ENCODE results near the gene TRIO. TPM values are rescaled to one million over a fixed set of nuclear protein-coding genes. Genes with fewer than 3 reads are reported as not detected.
"Not testable (repeated sequence)": the region's sequence is repeated elsewhere in the genome, so short reads cannot be mapped to it uniquely, and the experiment has no call there.

The TRIO gene
- polyA plus RNA-seq, 3 donors = 104 to 124 (median 116) TPM

- no peak for DNase-seq (ENCODE audit: extremely low read depth in 1 of 11, low read depth in 9 of 11, low spot score in 4 of 11)
These were observed 226.6 kb downstream of the TRIO start for GRCh38 chr5:14369780-14370179.

- no peak for DNase-seq (ENCODE audit: extremely low read depth in 1 of 11, low read depth in 9 of 11, low spot score in 4 of 11)
These were observed 227.2 kb downstream of the TRIO start for GRCh38 chr5:14370386-14370785.

- no peak for DNase-seq (ENCODE audit: extremely low read depth in 1 of 11, low read depth in 9 of 11, low spot score in 4 of 11)
These were observed 230.5 kb downstream of the TRIO start for GRCh38 chr5:14373685-14374084.

GRCh38 chr5:14374100-14374499 is 231.0 kb downstream of the TRIO start:
- DNase-seq (ENCODE audit: extremely low read depth in 1 of 11, low read depth in 9 of 11, low spot score in 4 of 11) = peak in 2 of 11 donors; percentile 23 to 24

- no peak for DNase-seq (ENCODE audit: extremely low read depth in 1 of 11, low read depth in 9 of 11, low spot score in 4 of 11)
These were observed 233.6 kb downstream of the TRIO start for GRCh38 chr5:14376789-14377188.

- no peak for DNase-seq (ENCODE audit: extremely low read depth in 1 of 11, low read depth in 9 of 11, low spot score in 4 of 11)
These were observed 236.8 kb downstream of the TRIO start for GRCh38 chr5:14379739-14380497.

GRCh38 chr5:14380712-14381111 is 237.6 kb downstream of the TRIO start:
- DNase-seq (ENCODE audit: extremely low read depth in 1 of 11, low read depth in 9 of 11, low spot score in 4 of 11) = no peak

- DNase-seq (ENCODE audit: extremely low read depth in 1 of 11, low read depth in 9 of 11, low spot score in 4 of 11) = no peak
These were observed 239.5 kb downstream of the TRIO start for GRCh38 chr5:14382640-14383039.

GRCh38 chr5:14383923-14384322 is 240.8 kb downstream of the TRIO start:
- no peak for DNase-seq (ENCODE audit: extremely low read depth in 1 of 11, low read depth in 9 of 11, low spot score in 4 of 11)

GRCh38 chr5:14385019-14385418 is 241.9 kb downstream of the TRIO start:
- no peak for DNase-seq (ENCODE audit: extremely low read depth in 1 of 11, low read depth in 9 of 11, low spot score in 4 of 11)

GRCh38 chr5:14386884-14387624 is 243.9 kb downstream of the TRIO start:
- no peak for DNase-seq (ENCODE audit: extremely low read depth in 1 of 11, low read depth in 9 of 11, low spot score in 4 of 11)

GRCh38 chr5:14388741-14389140 is 245.6 kb downstream of the TRIO start:
- no peak for DNase-seq (ENCODE audit: extremely low read depth in 1 of 11, low read depth in 9 of 11, low spot score in 4 of 11)

- DNase-seq (ENCODE audit: extremely low read depth in 1 of 11, low read depth in 9 of 11, low spot score in 4 of 11) = not testable (repeated sequence)
These were observed 249.4 kb downstream of the TRIO start for GRCh38 chr5:14392552-14392951.

- no peak for DNase-seq (ENCODE audit: extremely low read depth in 1 of 11, low read depth in 9 of 11, low spot score in 4 of 11)
These were observed 251.2 kb downstream of the TRIO start for GRCh38 chr5:14394365-14394764.

GRCh38 chr5:14395411-14395810 is 252.3 kb downstream of the TRIO start:
- no peak for DNase-seq (ENCODE audit: extremely low read depth in 1 of 11, low read depth in 9 of 11, low spot score in 4 of 11)

- DNase-seq (ENCODE audit: extremely low read depth in 1 of 11, low read depth in 9 of 11, low spot score in 4 of 11) = no peak
These were observed 252.9 kb downstream of the TRIO start for GRCh38 chr5:14396066-14396465.

GRCh38 chr5:14396737-14397136 is 253.6 kb downstream of the TRIO start:
- DNase-seq (ENCODE audit: extremely low read depth in 1 of 11, low read depth in 9 of 11, low spot score in 4 of 11) = no peak

GRCh38 chr5:14397717-14398116 is 254.6 kb downstream of the TRIO start:
- no peak for DNase-seq (ENCODE audit: extremely low read depth in 1 of 11, low read depth in 9 of 11, low spot score in 4 of 11)

GRCh38 chr5:14399054-14399692 is 256.0 kb downstream of the TRIO start:
- DNase-seq (ENCODE audit: extremely low read depth in 1 of 11, low read depth in 9 of 11, low spot score in 4 of 11) = peak in 4 of 11 donors; percentile 49 to 74 (median 53)

- DNase-seq (ENCODE audit: extremely low read depth in 1 of 11, low read depth in 9 of 11, low spot score in 4 of 11) = no peak
These were observed 256.9 kb downstream of the TRIO start for GRCh38 chr5:14400085-14400484.
